Fibroblast of lung (primary cell): Measurements from ENCODE around the gene STAP2.

Experiments used
- CTCF ChIP-seq, 2 donors: IDR thresholded peaks in 1 of 2; conservative IDR thresholded peaks in 1 of 2; 1 replicate in 1 of 2; 2 replicates in 1 of 2; pipeline ENCODE4 v1.5.1; 2011 to 2012; ENCODE audit warnings: low read length in 2 of 2, control low read depth in 1 of 2, inconsistent platforms in 1 of 2, low read depth in 1 of 2, mild to moderate bottlenecking in 1 of 2
- EZH2 ChIP-seq: IDR thresholded peaks from 2 replicates; pipeline ENCODE4 v1.5.1; 2012; ENCODE audit warnings: low read length, control low read depth, mild to moderate bottlenecking; ENCODE audit errors: missing control alignments

GRCh38 chr19:4310247-4311121, 28.1 kb downstream of the STAP2 start:
- TF ChIP-seq CTCF (conservative IDR thresholded peaks at IDR 0.05 in 1 of 2, IDR thresholded peaks at IDR 0.05 in 1 of 2; ENCODE audit: low read depth in 1 of 2, low read length in 2 of 2): no peak
- TF ChIP-seq EZH2: no peak
